Activated CD8-positive, alpha-beta T cell treated with anti-CD3 and anti-CD28 coated beads for 36 hours (primary cell): ENCODE measurements around the gene MYH11. TPM values are rescaled to one million over a fixed set of nuclear protein-coding genes. Genes with fewer than 3 reads are reported as not detected.

Experiments used
- ATAC-seq: fragments of 200-7000 bp; cut with Tn5 transposase; one replicate; pipeline ENCODE4 v1.10.0; 2021; ENCODE audit warnings: mild to moderate bottlenecking, moderate library complexity
- CTCF ChIA-PET: fragments of 350-600 bp; sonication (Branson Sonifier 250); formaldehyde crosslinking; loops from one replicate; lab custom pipeline; 2021; ENCODE audit warnings: antibody characterized with exemption; lab: Charles Lee
- POLR2A ChIA-PET: fragments of 350-600 bp; sonication (Branson Sonifier 250); formaldehyde crosslinking; loops from one replicate; lab custom pipeline; 2021; ENCODE audit warnings: antibody characterized with exemption; lab: Charles Lee
- DNase-seq: peaks from one replicate; pipeline ENCODE4 v3.0.0-alpha.2; 2020
- H3K27ac Mint-ChIP-seq: one replicate; pipeline ENCODE4 v1.8.0; 2021; ENCODE audit warnings: mild to moderate bottlenecking, mixed read lengths
- H3K27me3 Mint-ChIP-seq: one replicate; pipeline ENCODE4 v1.8.0; 2021; ENCODE audit warnings: mixed read lengths
- H3K36me3 Mint-ChIP-seq: one replicate; pipeline ENCODE4 v1.8.0; 2021; ENCODE audit warnings: low read depth, mixed read lengths
- H3K4me1 Mint-ChIP-seq: one replicate; pipeline ENCODE4 v1.8.0; 2021; ENCODE audit warnings: low read depth, mixed read lengths
- H3K4me3 Mint-ChIP-seq: one replicate; pipeline ENCODE4 v1.8.0; 2021; ENCODE audit warnings: mild to moderate bottlenecking, moderate library complexity, mixed read lengths
- H3K9me3 Mint-ChIP-seq: one replicate; pipeline ENCODE4 v1.8.0; 2021; ENCODE audit warnings: mixed read lengths
- CTCF ChIP-seq: fragments of 200-600 bp; IDR thresholded peaks from one replicate; pipeline ENCODE4 v1.8.0; 2022; ENCODE audit warnings: antibody characterized with exemption, mild to moderate bottlenecking
- intact Hi-C: fragments of 100-400 bp; cut with micrococcal nuclease; formaldehyde crosslinking; loops from one replicate; pipeline ENCODE4 v1.10.0; 2022
- total RNA-seq, 2 experiments: library from RNA; stranded (reverse); gene quantifications; one replicate each; pipeline ENCODE4 v1.2.3, GENCODE V29; 2021

The MYH11 gene
- total RNA-seq, 2 experiments from 2014 or later, result not detected

DNA sequence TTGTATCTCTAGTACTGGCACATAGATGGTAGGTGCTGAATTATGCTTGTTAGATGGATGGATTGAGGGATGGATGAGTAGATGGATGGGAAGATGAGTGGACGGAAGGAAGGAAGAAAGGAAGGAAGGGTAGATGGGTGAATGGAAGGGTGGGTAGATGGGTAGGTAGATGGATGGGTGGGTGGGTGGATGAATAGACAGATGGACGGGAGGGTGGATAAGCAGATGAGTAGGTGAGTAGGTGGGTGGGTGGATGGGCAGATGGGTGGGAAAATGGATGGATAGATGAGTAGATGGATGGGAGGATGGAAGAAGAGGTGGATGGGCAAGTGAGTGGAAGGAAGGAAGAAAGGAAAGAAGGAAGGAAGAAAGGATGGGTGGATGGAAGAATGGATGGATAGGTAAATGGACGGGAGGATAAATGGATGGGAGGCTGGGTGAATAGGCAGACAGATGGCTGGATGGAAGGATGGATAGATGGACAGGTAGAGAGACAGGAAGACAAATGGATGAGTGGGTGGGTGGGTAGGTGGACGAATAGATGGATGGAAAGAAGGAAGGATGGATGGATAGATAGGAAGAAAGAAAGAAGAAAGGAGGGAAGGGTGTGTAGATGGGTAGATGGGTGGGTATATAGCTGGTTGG lies 56.9 kb downstream of the MYH11 start:
- Mint-ChIP-seq H3K9me3 (peaks cover 11% of the 10 kb centered on the region), H3K27me3 (peaks cover 4% of the 10 kb centered on the region), H3K27ac (no peak overlapping the region), H3K36me3 (no peaks in the 10 kb centered on the region), H3K4me3 (no peak overlapping the region), H3K4me1 (no peaks in the 10 kb centered on the region)
- no peak for TF ChIP-seq CTCF
- POLR2A ChIA-PET, result no interaction called here
- DNase-seq (no peak), ATAC-seq (no peak)
- intact Hi-C loops, result no loop called here
- CTCF ChIA-PET, result interaction anchor here (1.4 kb wide), 1 partner anchor 23 kb away, joined by 3 read pairs; no protein-coding TSS in a partner anchor

GRCh38 chr16:15798671-15799070 lies 58.2 kb downstream of the MYH11 start:
- H3K4me3 Mint-ChIP-seq, result no peak overlapping the region
- TF ChIP-seq CTCF, result no peak
- H3K4me1 Mint-ChIP-seq, result no peaks in the 10 kb centered on the region
- DNase-seq, result no peak
- peaks cover 4% of the 10 kb centered on the region for H3K27me3 Mint-ChIP-seq
- intact Hi-C loops, result no loop called here
- H3K9me3 Mint-ChIP-seq, result peaks cover 11% of the 10 kb centered on the region
- no peak for ATAC-seq
- no peaks in the 10 kb centered on the region for H3K36me3 Mint-ChIP-seq
- ChIA-PET POLR2A (no interaction called here), CTCF (no interaction called here)
- no peak overlapping the region for H3K27ac Mint-ChIP-seq

DNA sequence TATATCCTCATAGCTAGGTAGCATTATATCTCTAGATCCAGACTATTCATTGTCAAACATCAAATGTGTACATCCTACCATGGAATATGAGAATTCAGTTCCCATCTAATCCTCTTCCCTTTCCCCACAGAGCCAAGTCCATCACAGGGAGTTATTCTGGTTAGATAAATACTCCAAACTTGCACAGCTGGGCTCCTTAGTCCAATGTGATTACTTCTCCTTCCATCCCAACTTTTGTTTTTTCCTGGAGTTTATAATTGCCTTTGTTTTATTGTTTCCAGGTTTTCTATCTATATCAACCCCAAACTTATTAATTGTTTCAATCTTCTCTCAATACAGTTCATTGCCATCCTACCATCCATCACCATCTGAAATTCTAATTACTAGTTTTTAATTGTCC lies 59.9 kb downstream of the MYH11 start:
- POLR2A ChIA-PET, result no interaction called here
- no peak for TF ChIP-seq CTCF
- Mint-ChIP-seq H3K36me3 (no peaks in the 10 kb centered on the region), H3K4me1 (no peaks in the 10 kb centered on the region), H3K27ac (no peak overlapping the region), H3K9me3 (peaks cover 11% of the 10 kb centered on the region), H3K4me3 (no peak overlapping the region), H3K27me3 (peaks cover 4% of the 10 kb centered on the region)
- DNase-seq, result no peak
- CTCF ChIA-PET, result interaction anchor here (1.4 to 1.8 kb wide), 3 partner anchors 19 to 366 kb away, joined by 4 to 5 read pairs (median 4); no protein-coding TSS in a partner anchor
- intact Hi-C loops, result no loop called here
- no peak for ATAC-seq

GRCh38 chr16:15795615-15796014 lies 61.2 kb downstream of the MYH11 start:
- Mint-ChIP-seq H3K36me3 (no peaks in the 10 kb centered on the region), H3K27ac (no peak overlapping the region), H3K27me3 (peaks cover 4% of the 10 kb centered on the region), H3K4me3 (no peak overlapping the region), H3K4me1 (no peaks in the 10 kb centered on the region), H3K9me3 (peaks cover 11% of the 10 kb centered on the region)
- ATAC-seq, result no peak
- no peak for DNase-seq
- TF ChIP-seq CTCF, result no peak
- CTCF ChIA-PET, result interaction anchor here (1.4 to 1.8 kb wide), 2 partner anchors 18 to 26 kb away, joined by 4 to 5 read pairs; no protein-coding TSS in a partner anchor
- POLR2A ChIA-PET, result no interaction called here
- intact Hi-C loops, result no loop called here

- Mint-ChIP-seq H3K9me3 (peaks cover 8% of the 10 kb centered on the region), H3K27me3 (peaks cover 4% of the 10 kb centered on the region), H3K4me3 (no peak overlapping the region), H3K27ac (no peak overlapping the region), H3K36me3 (no peaks in the 10 kb centered on the region), H3K4me1 (no peaks in the 10 kb centered on the region)
- DNase-seq (no peak), ATAC-seq (no peak)
- TF ChIP-seq CTCF, result no peak
- POLR2A ChIA-PET, result no interaction called here
- CTCF ChIA-PET, result interaction anchor here (0.9 to 1.1 kb wide), 3 partner anchors 29 to 335 kb away, joined by 3 read pairs; no protein-coding TSS in a partner anchor
- intact Hi-C loops, result no loop called here
Observed at GRCh38 chr16:15792563-15792971, 64.3 kb downstream of the MYH11 start.
